Muscle layer of colon (tissue), 2 donors: ENCODE results near the gene RAB6B.

Experiments used
- H3K27ac ChIP-seq: one replicate; pipeline ENCODE4 v1.7.0; 2013; ENCODE audit warnings: low read depth, mild to moderate bottlenecking, low read length, moderate library complexity
- H3K27me3 ChIP-seq, 2 donors: one replicate each; pipeline ENCODE4 v1.7.0; 2013; ENCODE audit warnings: low read length in 2 of 2, mild to moderate bottlenecking in 2 of 2; ENCODE audit not compliant: insufficient read depth in 2 of 2, control insufficient read depth in 1 of 2
- H3K36me3 ChIP-seq: one replicate; pipeline ENCODE4 v1.7.0; 2013; ENCODE audit warnings: mild to moderate bottlenecking, low read length; ENCODE audit not compliant: insufficient read depth
- H3K4me1 ChIP-seq: one replicate; pipeline ENCODE4 v1.7.0; 2013; ENCODE audit warnings: mild to moderate bottlenecking, low read length; ENCODE audit not compliant: insufficient read depth
- H3K4me3 ChIP-seq, 2 donors: one replicate each; pipeline ENCODE4 v1.7.0; 2013; ENCODE audit warnings: low read length in 2 of 2, low read depth in 1 of 2, mild to moderate bottlenecking in 1 of 2, moderate library complexity in 1 of 2
- H3K9ac ChIP-seq: one replicate; pipeline ENCODE4 v1.7.0; 2013; ENCODE audit warnings: low read length
- H3K9me3 ChIP-seq: one replicate; pipeline ENCODE4 v1.7.0; 2013; ENCODE audit warnings: mild to moderate bottlenecking, low read length
- donor health status: abdominal sarcoma.
- donor health status: Adenocarcinoma of cecum.

RAB6B gene

DNA sequence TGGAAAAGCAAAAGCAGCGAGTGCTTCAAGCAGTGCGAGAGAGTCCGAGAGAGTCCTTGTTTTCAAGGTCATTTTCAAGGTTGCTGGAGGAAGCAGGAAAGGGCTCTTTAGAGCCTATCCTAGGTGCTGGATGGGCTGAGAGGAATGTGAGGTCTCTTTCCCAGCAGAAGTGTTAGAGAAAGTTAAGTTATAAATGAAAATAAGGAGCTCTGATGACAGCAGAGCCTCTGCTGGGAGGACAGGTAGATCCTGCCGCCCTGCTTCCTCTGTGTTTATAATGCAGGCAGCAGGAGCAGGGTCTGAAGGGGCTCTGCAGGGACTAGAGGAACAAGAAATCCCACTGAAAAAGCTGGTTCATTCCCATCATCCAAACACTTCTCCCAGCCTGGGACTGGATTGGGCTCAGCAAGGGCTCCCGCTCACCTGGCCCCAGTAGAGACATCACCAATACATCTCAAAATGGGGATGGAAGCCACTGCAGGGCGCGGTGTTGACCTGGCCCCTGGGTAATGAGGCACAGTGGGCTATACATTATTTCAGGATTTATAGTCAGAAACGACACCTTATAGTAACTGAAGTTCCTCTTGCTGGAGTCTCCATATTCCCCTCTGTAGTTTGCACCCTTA lies 41.5 kb upstream of the RAB6B start:
- H3K9me3 ChIP-seq, result no peaks in the 10 kb centered on the region
- no peaks in the 10 kb centered on the region for H3K27me3 ChIP-seq
- no peaks in the 10 kb centered on the region for H3K36me3 ChIP-seq
- no peak overlapping the region for H3K9ac ChIP-seq
- no peak overlapping the region for H3K27ac ChIP-seq
- H3K4me3 ChIP-seq, result no peak overlapping the region
- H3K4me1 ChIP-seq, result no peaks in the 10 kb centered on the region

GRCh38 chr3:133935843-133936769 lies 40.4 kb upstream of the RAB6B start:
- Histone ChIP-seq H3K27ac (no peak overlapping the region), H3K36me3 (no peaks in the 10 kb centered on the region)

DNA sequence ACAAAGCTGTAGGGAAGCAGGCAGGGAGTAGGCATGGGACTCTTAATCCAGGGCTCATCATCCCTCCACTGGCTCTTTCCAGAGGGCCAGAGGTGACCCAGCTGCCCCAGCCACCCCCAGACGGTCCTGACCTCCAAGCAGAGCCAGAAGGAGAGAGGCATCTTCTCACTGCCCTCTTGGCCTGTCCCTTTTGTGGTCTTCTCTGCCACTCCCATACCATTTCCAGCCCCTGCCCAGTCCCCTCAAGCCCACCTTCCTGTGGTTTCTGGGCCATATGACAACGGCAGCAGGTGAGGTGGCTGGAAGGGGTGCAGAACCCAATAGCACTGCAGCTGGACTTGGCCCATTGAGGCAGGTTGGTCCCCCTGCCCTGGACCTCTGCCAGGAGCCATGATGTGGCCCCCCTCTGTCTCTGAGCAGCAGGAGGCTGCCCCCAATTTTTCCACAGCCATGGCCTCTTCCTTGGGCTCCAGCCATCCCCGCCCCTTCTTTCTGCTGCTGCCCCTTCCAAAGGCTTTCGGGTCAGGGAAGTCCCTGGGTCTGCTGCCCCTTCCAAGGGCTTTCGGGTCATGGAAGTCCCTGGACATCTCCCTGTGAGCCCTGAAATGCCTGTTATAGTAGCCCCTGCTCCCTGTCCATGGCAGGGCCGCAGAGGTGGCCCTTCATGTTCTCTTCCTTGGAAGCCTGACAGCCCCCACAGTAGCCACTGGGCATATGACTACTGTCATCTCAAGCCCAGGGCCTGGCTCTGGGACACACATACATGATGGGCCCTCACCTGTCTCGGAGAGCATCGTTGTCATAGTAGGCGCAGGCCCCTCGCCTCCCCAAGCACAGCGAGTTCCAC lies 39.5 kb upstream of the RAB6B start:
- Histone ChIP-seq H3K36me3 (no peaks in the 10 kb centered on the region), H3K27ac (no peak overlapping the region), H3K4me3 (no peak overlapping the region), H3K9ac (no peak overlapping the region), H3K4me1 (no peaks in the 10 kb centered on the region), H3K27me3 (no peaks in the 10 kb centered on the region), H3K9me3 (no peaks in the 10 kb centered on the region)

More at GRCh38 chr3:133935843-133936769, 40.4 kb upstream of the RAB6B start:
- no peak overlapping the region for H3K9ac ChIP-seq
- H3K4me1 ChIP-seq, result no peaks in the 10 kb centered on the region
- H3K9me3 ChIP-seq, result no peaks in the 10 kb centered on the region
- H3K4me3 ChIP-seq, result no peak overlapping the region
- H3K27me3 ChIP-seq, result no peaks in the 10 kb centered on the region

GRCh38 chr3:133934073-133934970 lies 38.6 kb upstream of the RAB6B start:
- Histone ChIP-seq H3K4me1 (no peaks in the 10 kb centered on the region), H3K27ac (no peak overlapping the region), H3K9me3 (no peaks in the 10 kb centered on the region), H3K9ac (no peak overlapping the region), H3K36me3 (no peaks in the 10 kb centered on the region), H3K4me3 (no peak overlapping the region), H3K27me3 (no peaks in the 10 kb centered on the region)

DNA sequence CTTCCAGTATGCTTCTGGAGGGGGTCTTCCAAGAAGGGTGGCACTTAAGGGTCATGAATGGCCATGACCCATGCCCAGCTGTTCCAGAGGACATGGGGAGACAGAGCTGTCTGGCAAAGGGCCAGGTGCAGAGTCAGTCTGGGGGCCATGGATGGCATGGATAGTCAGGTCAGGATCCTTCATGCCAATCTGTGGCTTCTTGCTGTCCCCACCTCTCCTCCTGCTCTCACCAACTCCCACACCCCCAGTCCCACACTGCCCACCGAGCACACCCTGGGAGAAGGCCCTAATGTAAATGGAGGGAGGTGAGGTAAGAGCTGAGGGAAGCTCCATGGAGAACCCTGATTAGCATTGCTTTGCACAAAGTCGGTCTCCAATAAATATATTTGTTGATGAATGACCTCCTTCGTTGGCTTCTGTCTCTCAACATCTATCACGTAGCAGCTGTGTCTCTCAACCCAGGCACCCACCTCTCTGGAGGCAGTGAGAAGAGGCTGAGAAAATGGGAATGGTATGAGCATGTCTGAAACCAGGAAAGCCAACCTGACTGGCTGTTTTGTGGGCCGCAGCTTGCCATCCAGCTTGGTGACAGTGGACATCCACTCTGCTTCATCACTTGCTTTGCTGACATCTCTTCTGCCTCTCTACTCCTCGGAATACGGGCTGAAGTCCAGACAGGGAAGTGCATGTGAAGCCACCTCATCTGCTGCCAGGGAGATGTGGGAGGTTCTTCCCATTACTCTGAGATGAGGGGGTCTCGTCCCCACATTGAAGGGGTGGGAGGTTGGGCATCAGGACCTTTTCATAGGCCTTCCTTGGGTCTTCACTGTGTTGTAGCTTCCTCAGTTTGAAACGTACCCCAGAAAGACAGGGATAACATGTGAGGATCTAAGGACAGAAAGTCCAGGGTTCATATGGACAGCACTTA lies 37.7 kb upstream of the RAB6B start:
- no peaks in the 10 kb centered on the region for H3K9me3 ChIP-seq
- H3K4me3 ChIP-seq, result no peak overlapping the region
- H3K27ac ChIP-seq, result no peak overlapping the region
- H3K9ac ChIP-seq, result no peak overlapping the region
- no peaks in the 10 kb centered on the region for H3K4me1 ChIP-seq
- H3K36me3 ChIP-seq, result no peaks in the 10 kb centered on the region
- no peaks in the 10 kb centered on the region for H3K27me3 ChIP-seq

DNA sequence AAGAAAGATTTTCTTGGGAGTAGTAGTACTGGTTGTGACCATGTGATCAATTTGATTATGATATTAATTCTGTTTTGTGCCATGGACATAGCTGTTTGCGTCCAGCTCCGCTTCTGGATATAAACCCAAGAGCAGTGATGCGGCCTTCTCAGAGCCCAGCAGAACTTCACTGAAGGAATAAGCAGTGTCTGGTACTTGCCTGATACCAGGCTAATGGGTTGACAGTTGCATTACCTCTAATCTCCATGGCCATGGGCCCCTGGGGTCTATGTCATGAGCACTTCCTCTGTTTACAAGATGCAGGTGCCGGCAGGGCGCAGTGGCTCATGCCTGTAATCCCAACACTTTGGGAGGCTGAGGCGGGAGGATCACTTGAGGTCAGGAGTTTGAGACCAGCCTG lies 36.3 kb upstream of the RAB6B start:
- Histone ChIP-seq H3K9me3 (no peaks in the 10 kb centered on the region), H3K27me3 (no peaks in the 10 kb centered on the region), H3K27ac (no peak overlapping the region), H3K4me3 (no peak overlapping the region), H3K4me1 (peaks cover 5% of the 10 kb centered on the region), H3K9ac (no peak overlapping the region), H3K36me3 (no peaks in the 10 kb centered on the region)

DNA sequence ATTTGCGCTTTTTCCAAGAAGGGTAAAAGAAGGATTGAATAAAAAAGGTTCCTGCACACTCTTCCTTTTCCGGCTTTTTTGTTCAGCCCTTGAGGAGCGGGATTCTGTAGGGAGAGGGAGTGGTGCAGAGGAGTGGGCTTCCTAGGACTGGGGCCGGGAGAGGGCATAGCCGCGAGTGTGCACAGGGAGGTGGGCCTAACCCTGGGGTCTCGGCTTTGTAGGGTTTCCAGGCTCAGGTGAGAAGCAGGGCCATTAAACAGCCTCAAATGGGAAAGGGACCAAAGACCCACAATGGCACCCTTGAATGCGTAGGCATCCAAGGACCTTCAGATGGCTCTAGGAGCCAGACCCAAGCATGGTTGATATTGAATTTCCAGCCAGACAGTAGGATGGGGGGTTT lies 35.4 kb upstream of the RAB6B start:
- Histone ChIP-seq H3K4me3 (no peak overlapping the region), H3K9ac (no peak overlapping the region)

DNA sequence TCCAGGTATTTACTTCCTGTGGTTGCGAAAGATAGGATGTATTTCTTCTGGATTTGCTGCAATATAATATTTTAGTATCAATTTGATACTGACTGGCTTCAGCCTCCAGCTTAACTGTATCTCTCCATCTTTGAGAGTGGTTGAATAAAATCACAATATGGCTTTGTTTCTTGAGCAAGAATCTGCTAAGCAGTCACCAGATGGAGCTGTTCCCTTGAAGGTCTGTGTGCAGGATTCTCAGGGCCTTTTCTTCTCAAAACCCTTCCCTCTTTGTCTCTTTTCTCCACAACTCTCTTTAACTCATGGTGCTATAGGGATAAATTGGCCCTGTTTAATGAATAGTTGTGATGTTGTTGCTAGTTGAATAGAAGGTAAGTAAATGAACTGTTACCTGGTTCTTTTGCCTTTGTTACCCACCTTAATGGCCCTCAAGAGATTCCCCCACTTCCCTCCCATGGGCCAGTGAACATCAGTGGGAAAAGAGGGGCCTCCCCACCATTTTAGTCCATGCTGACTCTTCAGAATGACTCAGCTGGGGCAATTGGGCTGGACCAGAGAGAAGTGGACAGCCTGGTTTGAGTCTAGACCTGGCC lies 34.8 kb upstream of the RAB6B start:
- H3K9ac ChIP-seq, result no peak overlapping the region
- H3K36me3 ChIP-seq, result no peaks in the 10 kb centered on the region

More for the DNA sequence above, 35.4 kb upstream of the RAB6B start:
- no peaks in the 10 kb centered on the region for H3K9me3 ChIP-seq
- H3K4me1 ChIP-seq, result peaks cover 5% of the 10 kb centered on the region
- no peaks in the 10 kb centered on the region for H3K36me3 ChIP-seq
- H3K27me3 ChIP-seq, result no peaks in the 10 kb centered on the region
- no peak overlapping the region for H3K27ac ChIP-seq

GRCh38 chr3:133928903-133929607 lies 33.4 kb upstream of the RAB6B start:
- no peak overlapping the region for H3K9ac ChIP-seq
- H3K4me1 ChIP-seq, result peaks cover 5% of the 10 kb centered on the region
- H3K27me3 ChIP-seq, result no peaks in the 10 kb centered on the region
- H3K27ac ChIP-seq, result no peak overlapping the region
- no peaks in the 10 kb centered on the region for H3K9me3 ChIP-seq
- H3K36me3 ChIP-seq, result no peaks in the 10 kb centered on the region
- no peak overlapping the region for H3K4me3 ChIP-seq

More for the DNA sequence above, 34.8 kb upstream of the RAB6B start:
- Histone ChIP-seq H3K27me3 (no peaks in the 10 kb centered on the region), H3K4me1 (peaks cover 5% of the 10 kb centered on the region), H3K27ac (no peak overlapping the region), H3K4me3 (no peak overlapping the region), H3K9me3 (no peaks in the 10 kb centered on the region)
